ENCODE data around the gene FBN1.

GRCh38 chr15:48363474-48363873 lies 282.0 kb downstream of the FBN1 start:
- TF ChIP-seq MAZ (IDR thresholded peaks at IDR 0.05; ENCODE audit: borderline replicate concordance, low read depth, low read length) (no peak), HOXA7 (CRISPR knock-in tag; IDR thresholded peaks at IDR 0.05) (no peak), POLR2A (IDR thresholded peaks at IDR 0.05; ENCODE audit: low read length) (no peak), SMC3 (IDR thresholded peaks at IDR 0.05) (no peak), CTCF (IDR thresholded peaks at IDR 0.05) (no peak), HMGXB4 (CRISPR knock-in tag; IDR thresholded peaks at IDR 0.05; ENCODE audit: borderline replicate concordance) (no peak), CBX8 (IDR thresholded peaks at IDR 0.05) (no peak), HDAC2 (IDR thresholded peaks at IDR 0.05) (no peak)
